Measurements from ENCODE around the gene RBMXL2. TPM values are rescaled to one million over a fixed set of nuclear protein-coding genes. Genes with fewer than 3 reads are reported as not detected.

The RBMXL2 gene
- total RNA-seq, 1 experiment from 2014 or later, result 0.10 TPM

GRCh38 chr11:7115780-7116179 is 27.0 kb downstream of the RBMXL2 start:
- no TSS peak for BruUV-seq (replicated peaks)
- in situ Hi-C loops (cut with HindIII; ENCODE audit: low pct_unique_long_range_greater_than_20kb, low sequenced_read_pairs), result no loop called here
- no peaks in the 10 kb centered on the region for H3K9me3 ChIP-seq (ENCODE audit: control insufficient read depth, insufficient read depth, low read depth, low read length)

GRCh38 chr11:7116370-7116769 is 27.6 kb downstream of the RBMXL2 start:
- ATAC-seq (no peak), DNase-seq (ENCODE audit: low read depth, low spot score) (no peak)
- intact Hi-C loops (cut with micrococcal nuclease; ENCODE audit: unreplicated experiment), result no loop called here
- Histone ChIP-seq H3K4me1 (ENCODE audit: control insufficient read depth, insufficient read depth, low read length) (no peaks in the 10 kb centered on the region), H3K9me3 (ENCODE audit: control insufficient read depth, insufficient read depth, low read depth, low read length) (no peaks in the 10 kb centered on the region), H3K36me3 (ENCODE audit: control insufficient read depth, insufficient read depth, low read length) (no peaks in the 10 kb centered on the region), H3K27me3 (ENCODE audit: control insufficient read depth, insufficient read depth, low read length) (no peaks in the 10 kb centered on the region), H3K4me3 (ENCODE audit: low read depth in 2 of 2, low read length in 2 of 2) (no peak overlapping the region), H3K27ac (ENCODE audit: low read length) (no peak overlapping the region)
- ChIA-PET CTCF (no interaction called here), POLR2A (no interaction called here)
- no peak for TF ChIP-seq TCF7L2 (IDR thresholded peaks at IDR 0.05; ENCODE audit: low read depth, low read length)
- no peak for TF ChIP-seq POLR2AphosphoS5 (IDR thresholded peaks at IDR 0.05; ENCODE audit: low read depth, low read length)
- no peak for TF ChIP-seq SIN3A (IDR thresholded peaks at IDR 0.05; ENCODE audit: borderline replicate concordance, insufficient read depth, low read depth, low read length)
- TF ChIP-seq, protein P1, sequence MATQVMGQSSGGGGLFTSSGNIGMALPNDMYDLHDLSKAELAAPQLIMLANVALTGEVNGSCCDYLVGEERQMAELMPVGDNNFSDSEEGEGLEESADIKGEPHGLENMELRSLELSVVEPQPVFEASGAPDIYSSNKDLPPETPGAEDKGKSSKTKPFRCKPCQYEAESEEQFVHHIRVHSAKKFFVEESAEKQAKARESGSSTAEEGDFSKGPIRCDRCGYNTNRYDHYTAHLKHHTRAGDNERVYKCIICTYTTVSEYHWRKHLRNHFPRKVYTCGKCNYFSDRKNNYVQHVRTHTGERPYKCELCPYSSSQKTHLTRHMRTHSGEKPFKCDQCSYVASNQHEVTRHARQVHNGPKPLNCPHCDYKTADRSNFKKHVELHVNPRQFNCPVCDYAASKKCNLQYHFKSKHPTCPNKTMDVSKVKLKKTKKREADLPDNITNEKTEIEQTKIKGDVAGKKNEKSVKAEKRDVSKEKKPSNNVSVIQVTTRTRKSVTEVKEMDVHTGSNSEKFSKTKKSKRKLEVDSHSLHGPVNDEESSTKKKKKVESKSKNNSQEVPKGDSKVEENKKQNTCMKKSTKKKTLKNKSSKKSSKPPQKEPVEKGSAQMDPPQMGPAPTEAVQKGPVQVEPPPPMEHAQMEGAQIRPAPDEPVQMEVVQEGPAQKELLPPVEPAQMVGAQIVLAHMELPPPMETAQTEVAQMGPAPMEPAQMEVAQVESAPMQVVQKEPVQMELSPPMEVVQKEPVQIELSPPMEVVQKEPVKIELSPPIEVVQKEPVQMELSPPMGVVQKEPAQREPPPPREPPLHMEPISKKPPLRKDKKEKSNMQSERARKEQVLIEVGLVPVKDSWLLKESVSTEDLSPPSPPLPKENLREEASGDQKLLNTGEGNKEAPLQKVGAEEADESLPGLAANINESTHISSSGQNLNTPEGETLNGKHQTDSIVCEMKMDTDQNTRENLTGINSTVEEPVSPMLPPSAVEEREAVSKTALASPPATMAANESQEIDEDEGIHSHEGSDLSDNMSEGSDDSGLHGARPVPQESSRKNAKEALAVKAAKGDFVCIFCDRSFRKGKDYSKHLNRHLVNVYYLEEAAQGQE (IDR thresholded peaks at IDR 0.05; ENCODE audit: insufficient read depth in 1 of 2, low read depth in 2 of 2, low read length in 1 of 2), result no peak
- TF ChIP-seq CTCF (IDR thresholded peaks at IDR 0.05), result no peak
- BruUV-seq (replicated peaks), result no TSS peak
- in situ Hi-C loops (cut with HindIII; ENCODE audit: low pct_unique_long_range_greater_than_20kb, low sequenced_read_pairs), result no loop called here

More at GRCh38 chr11:7115780-7116179, 27.0 kb downstream of the RBMXL2 start:
- TF ChIP-seq CTCF (IDR thresholded peaks at IDR 0.05) (no peak), POLR2AphosphoS5 (IDR thresholded peaks at IDR 0.05; ENCODE audit: low read depth, low read length) (no peak), SIN3A (IDR thresholded peaks at IDR 0.05; ENCODE audit: borderline replicate concordance, insufficient read depth, low read depth, low read length) (no peak), TCF7L2 (IDR thresholded peaks at IDR 0.05; ENCODE audit: low read depth, low read length) (no peak)
- TF ChIP-seq, protein P1 (IDR thresholded peaks at IDR 0.05; ENCODE audit: insufficient read depth in 1 of 2, low read depth in 2 of 2, low read length in 1 of 2), result no peak
- CTCF ChIA-PET, result no interaction called here
- no peaks in the 10 kb centered on the region for H3K4me1 ChIP-seq (ENCODE audit: control insufficient read depth, insufficient read depth, low read length)
- no peak overlapping the region for H3K27ac ChIP-seq (ENCODE audit: low read length)
- POLR2A ChIA-PET, result no interaction called here
- no peaks in the 10 kb centered on the region for H3K27me3 ChIP-seq (ENCODE audit: control insufficient read depth, insufficient read depth, low read length)
- intact Hi-C loops (cut with micrococcal nuclease; ENCODE audit: unreplicated experiment), result no loop called here
- H3K4me3 ChIP-seq (ENCODE audit: low read depth in 2 of 2, low read length in 2 of 2), result no peak overlapping the region
- H3K36me3 ChIP-seq (ENCODE audit: control insufficient read depth, insufficient read depth, low read length), result no peaks in the 10 kb centered on the region
- ATAC-seq (peak; percentile 87), DNase-seq (ENCODE audit: low read depth, low spot score) (peak; percentile 50)
